ENCODE data around the gene ADRM1. TPM values are rescaled to one million over a fixed set of nuclear protein-coding genes. Genes with fewer than 3 reads are reported as not detected.

Gene ADRM1
- total and polyA plus RNA-seq, 2 experiments from 2014 or later = 206 to 243 TPM

- Mint-ChIP-seq H3K27me3 (ENCODE audit: insufficient read depth, low read depth, poor library complexity) (peaks cover 25% of the 10 kb centered on the region), H3K36me3 (ENCODE audit: low read depth) (peaks cover 49% of the 10 kb centered on the region), H3K27ac (no peak overlapping the region), H3K9me3 (peaks cover 6% of the 10 kb centered on the region; the same call in 2 of the 3 replicates), H3K4me1 (no peaks in the 10 kb centered on the region; the same call in 2 of the 3 replicates), H3K4me3 (no peak overlapping the region)
- Histone ChIP-seq H3K4me3 (no peak overlapping the region), H3F3A (replicated peaks; ENCODE audit: low read depth) (peaks cover 38% of the 10 kb centered on the region), H3K27ac (ENCODE audit: low read depth) (no peak overlapping the region), H2AFZ (no peak overlapping the region), H3K9me2 (ENCODE audit: insufficient read depth) (no peaks in the 10 kb centered on the region), H3K27me3 (ENCODE audit: insufficient read depth) (no peaks in the 10 kb centered on the region), H3K4me2 (no peak overlapping the region), H3K4me1 (ENCODE audit: insufficient read depth) (no peaks in the 10 kb centered on the region), H3K79me2 (replicated peaks; ENCODE audit: insufficient read depth) (no peaks in the 10 kb centered on the region), H4K20me1 (replicated peaks; ENCODE audit: insufficient read depth) (no peaks in the 10 kb centered on the region), H3K36me3 (ENCODE audit: insufficient read depth) (peaks cover 29% of the 10 kb centered on the region)
- ATAC-seq (no peak), DNase-seq (ENCODE audit: low spot score) (no peak)
- TF ChIP-seq EZH2 (IDR thresholded peaks at IDR 0.05; ENCODE audit: low read depth, unreplicated experiment) = no peak
- no peak for TF ChIP-seq CREB1 (CRISPR knock-in tag; IDR thresholded peaks at IDR 0.05; ENCODE audit: low read depth)
- no peak for TF ChIP-seq POLR2AphosphoS5 (IDR thresholded peaks at IDR 0.05; ENCODE audit: low read depth)
- TF ChIP-seq STAT1 (IDR thresholded peaks at IDR 0.05; ENCODE audit: unreplicated experiment) = no peak
- TF ChIP-seq ZNF462 (CRISPR knock-in tag; IDR thresholded peaks at IDR 0.05) = no peak
- TF ChIP-seq NANOG (IDR thresholded peaks at IDR 0.05; ENCODE audit: borderline replicate concordance) = no peak
- TF ChIP-seq CTCF (conservative IDR thresholded peaks at IDR 0.05; ENCODE audit: low read depth in 2 of 2) = no peak
- no peak for TF ChIP-seq REST (IDR thresholded peaks at IDR 0.05; ENCODE audit: unreplicated experiment)
- TF ChIP-seq JUNB (IDR thresholded peaks at IDR 0.05; ENCODE audit: unreplicated experiment) = no peak
- TF ChIP-seq ZNF331 (CRISPR knock-in tag; IDR thresholded peaks at IDR 0.05; ENCODE audit: low read depth) = no peak
- no peak for TF ChIP-seq ZNF114 (CRISPR knock-in tag; IDR thresholded peaks at IDR 0.05)
- TF ChIP-seq EZH2phosphoT487 (IDR thresholded peaks at IDR 0.05; ENCODE audit: unreplicated experiment) = no peak
- no peak for TF ChIP-seq ETS1 (IDR thresholded peaks at IDR 0.05)
These were observed 10.2 kb downstream of the ADRM1 start for GRCh38 chr20:62313021-62313420.

Measured in GM23338 (cell line).